DOHH2 (cell line): Measurements from ENCODE around the gene PRKAG1.

Source experiments
- H3F3A ChIP-seq: fragments of 200-600 bp; sonication (generic), shearing (Covaris generic); 2 replicates; pipeline ENCODE4 v1.6.0; 2016; ENCODE audit warnings: antibody characterized with exemption, mild to moderate bottlenecking; ENCODE audit not compliant: control insufficient read depth, insufficient read depth
- H3K27ac ChIP-seq: fragments of 200-600 bp; sonication (generic); 2 replicates; pipeline ENCODE4 v1.5.1; 2014; ENCODE audit warnings: low read depth, mild to moderate bottlenecking, low read length, moderate library complexity
- H3K27me3 ChIP-seq: fragments of 200-600 bp; sonication (generic); 2 replicates; pipeline ENCODE4 v1.6.1; 2014; ENCODE audit warnings: mild to moderate bottlenecking, low read length, mixed read lengths; ENCODE audit not compliant: control insufficient read depth
- H3K36me3 ChIP-seq: fragments of 200-600 bp; sonication (generic); 2 replicates; pipeline ENCODE4 v1.6.1; 2014; ENCODE audit warnings: mild to moderate bottlenecking, low read length, moderate library complexity, mixed read lengths; ENCODE audit not compliant: control insufficient read depth
- H3K4me1 ChIP-seq: fragments of 200-600 bp; sonication (generic); 2 replicates; pipeline ENCODE4 v1.6.1; 2014; ENCODE audit warnings: mild to moderate bottlenecking, low read length, mixed read lengths; ENCODE audit not compliant: control insufficient read depth
- H3K4me2 ChIP-seq: fragments of 200-600 bp; sonication (generic); 2 replicates; pipeline ENCODE4 v1.6.0; 2014; ENCODE audit warnings: mild to moderate bottlenecking, low read length, moderate library complexity
- H3K4me3 ChIP-seq: fragments of 200-600 bp; sonication (generic); 2 replicates; pipeline ENCODE4 v1.5.1; 2014; ENCODE audit warnings: mild to moderate bottlenecking, low read length, mixed read lengths
- H3K79me2 ChIP-seq: fragments of 200-600 bp; sonication (generic); 2 replicates; pipeline ENCODE4 v1.6.1; 2014; ENCODE audit warnings: mild to moderate bottlenecking, low read length, mixed read lengths; ENCODE audit not compliant: control insufficient read depth
- H3K9me2 ChIP-seq: fragments of 200-600 bp; sonication (generic); replicated peaks from 2 replicates; pipeline ENCODE4 v1.6.1; 2014; ENCODE audit warnings: mild to moderate bottlenecking, low read length, mixed read lengths; ENCODE audit not compliant: control insufficient read depth
- H3K9me3 ChIP-seq: fragments of 200-600 bp; sonication (generic); 2 replicates; pipeline ENCODE4 v1.6.1; 2014; ENCODE audit warnings: antibody characterized with exemption, low read length, mixed read lengths; ENCODE audit not compliant: control insufficient read depth, insufficient read depth
- H4K20me1 ChIP-seq: fragments of 200-600 bp; sonication (generic); 2 replicates; pipeline ENCODE4 v1.6.0; 2014; ENCODE audit warnings: low read depth, mild to moderate bottlenecking, antibody characterized with exemption, low read length, moderate library complexity; ENCODE audit not compliant: control insufficient read depth, insufficient read depth
- CTCF ChIP-seq: fragments of 200-600 bp; sonication (generic); IDR thresholded peaks from one replicate; pipeline ENCODE4 v1.5.1; 2014; ENCODE audit warnings: antibody characterized with exemption, mild to moderate bottlenecking, low read depth, low read length; ENCODE audit not compliant: poor library complexity, severe bottlenecking
- EZH2phosphoT487 ChIP-seq: fragments of 200-600 bp; sonication (generic); IDR thresholded peaks from 2 replicates; pipeline ENCODE4 v1.6.1; 2017; ENCODE audit warnings: borderline replicate concordance, mild to moderate bottlenecking, antibody characterized with exemption, low read length, moderate library complexity, mixed read lengths

The PRKAG1 gene

GRCh38 chr12:49048953-49049352, 30.4 kb upstream of the PRKAG1 start:
- no peaks in the 10 kb centered on the region for H3F3A ChIP-seq
- H3K9me3 ChIP-seq = no peaks in the 10 kb centered on the region
- no peak overlapping the region for H3K27ac ChIP-seq
- no peaks in the 10 kb centered on the region for H3K9me2 ChIP-seq
- no peak overlapping the region for H3K4me2 ChIP-seq
- peaks cover 94% of the 10 kb centered on the region for H3K36me3 ChIP-seq
- TF ChIP-seq CTCF = no peak
- TF ChIP-seq EZH2phosphoT487 = no peak
- H3K4me1 ChIP-seq = no peaks in the 10 kb centered on the region
- H4K20me1 ChIP-seq = peaks cover 9% of the 10 kb centered on the region; the same call in 1 of the 2 replicates
- H3K27me3 ChIP-seq = no peaks in the 10 kb centered on the region
- H3K79me2 ChIP-seq = peaks cover 24% of the 10 kb centered on the region
- no peak overlapping the region for H3K4me3 ChIP-seq

DNA sequence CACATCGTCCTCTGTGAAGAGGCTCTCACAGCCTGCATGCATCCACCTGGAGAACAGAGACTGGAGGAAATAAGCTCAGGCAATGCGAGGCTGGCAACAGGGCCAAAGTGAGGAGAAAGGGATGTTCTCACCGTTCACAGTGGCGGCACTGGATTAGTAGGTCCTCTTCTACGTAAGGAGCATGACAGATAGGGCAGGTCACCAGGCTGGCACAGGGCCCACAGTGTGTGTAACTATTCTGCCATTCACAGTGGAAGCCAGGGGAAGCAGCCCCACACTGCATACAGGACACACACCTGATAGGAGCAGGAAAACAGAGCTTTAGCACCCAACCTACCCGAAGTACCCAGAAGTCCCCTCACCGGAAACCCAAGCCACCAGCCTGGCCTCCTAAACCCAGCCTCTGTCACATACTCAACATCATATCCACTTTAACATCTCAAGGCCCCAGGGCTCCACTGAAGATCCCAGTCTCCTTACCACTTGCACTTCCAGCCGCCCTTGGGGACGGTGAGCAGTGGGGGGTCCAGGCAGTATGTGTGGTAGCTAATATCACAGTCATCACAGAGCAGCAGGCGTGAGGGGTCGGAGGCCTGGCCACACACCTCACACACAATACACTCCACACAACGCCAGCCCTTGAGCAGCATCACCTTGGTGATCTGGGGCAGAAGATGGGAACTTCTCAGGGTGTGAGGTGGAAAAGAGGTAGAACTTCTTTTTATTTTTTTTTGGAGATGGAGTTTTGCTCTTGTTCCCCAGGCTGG, 27.7 kb upstream of the PRKAG1 start:
- TF ChIP-seq CTCF (no peak), EZH2phosphoT487 (no peak)

DNA sequence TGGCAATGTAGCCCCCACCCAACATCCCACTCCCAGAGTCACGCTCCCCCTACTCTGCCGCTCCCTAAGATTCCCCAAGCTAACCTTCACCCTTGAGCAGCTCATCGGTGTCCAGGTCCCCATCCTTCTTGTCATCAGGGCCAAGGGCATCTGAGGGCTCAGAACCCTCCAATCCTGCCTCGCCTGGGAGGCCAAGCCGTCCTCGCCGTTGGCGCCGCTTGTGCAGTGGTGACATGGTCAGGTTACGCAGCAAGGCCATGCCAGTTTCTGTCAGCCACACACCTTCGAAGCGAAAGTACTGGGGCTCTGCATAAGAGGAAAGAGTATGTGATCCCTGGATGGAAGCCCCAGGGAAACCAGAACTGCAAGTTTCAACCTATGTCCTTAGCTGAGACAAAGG, 26.1 kb upstream of the PRKAG1 start:
- TF ChIP-seq CTCF = no peak
- TF ChIP-seq EZH2phosphoT487 = no peak
- Histone ChIP-seq H3F3A (no peaks in the 10 kb centered on the region), H3K9me3 (no peaks in the 10 kb centered on the region), H3K27ac (no peak overlapping the region), H3K79me2 (no peaks in the 10 kb centered on the region), H3K36me3 (peaks cover 94% of the 10 kb centered on the region), H3K9me2 (no peaks in the 10 kb centered on the region), H4K20me1 (0 out of 2 replicates have a peak, but pooled peaks cover 3% of the 10 kb centered on the region), H3K4me2 (no peak overlapping the region), H3K4me3 (no peak overlapping the region), H3K4me1 (no peaks in the 10 kb centered on the region), H3K27me3 (no peaks in the 10 kb centered on the region)

More for the DNA sequence above, 27.7 kb upstream of the PRKAG1 start:
- H3F3A ChIP-seq = no peaks in the 10 kb centered on the region
- H4K20me1 ChIP-seq = 0 out of 2 replicates have a peak, but pooled peaks cover 3% of the 10 kb centered on the region
- no peak overlapping the region for H3K27ac ChIP-seq
- H3K4me1 ChIP-seq = no peaks in the 10 kb centered on the region
- no peaks in the 10 kb centered on the region for H3K9me3 ChIP-seq
- no peak overlapping the region for H3K4me3 ChIP-seq
- no peak overlapping the region for H3K4me2 ChIP-seq
- H3K27me3 ChIP-seq = no peaks in the 10 kb centered on the region
- peaks cover 4% of the 10 kb centered on the region; the same call in 1 of the 2 replicates for H3K79me2 ChIP-seq
- peaks cover 94% of the 10 kb centered on the region for H3K36me3 ChIP-seq
- H3K9me2 ChIP-seq = no peaks in the 10 kb centered on the region
